Activated T-helper 1 cell treated with anti-CD3 and anti-CD28 coated beads, Interleukin-2, amount 50 U/mL, for 16 hours (primary cell): ENCODE measurements around the gene AREG.
A peak's percentile ranks its signal among the peaks of the same experiment; 100 is the strongest.
"Not testable (repeated sequence)": the region's sequence is repeated elsewhere in the genome, so short reads cannot be mapped to it uniquely, and the experiment has no call there.

Experiments
- DNase-seq, 2 donors: peaks; one replicate each; pipeline ENCODE4 v3.0.0-alpha.2; 2020; ENCODE audit warnings: low read depth in 1 of 2, low spot score in 1 of 2

AREG gene, protein sequence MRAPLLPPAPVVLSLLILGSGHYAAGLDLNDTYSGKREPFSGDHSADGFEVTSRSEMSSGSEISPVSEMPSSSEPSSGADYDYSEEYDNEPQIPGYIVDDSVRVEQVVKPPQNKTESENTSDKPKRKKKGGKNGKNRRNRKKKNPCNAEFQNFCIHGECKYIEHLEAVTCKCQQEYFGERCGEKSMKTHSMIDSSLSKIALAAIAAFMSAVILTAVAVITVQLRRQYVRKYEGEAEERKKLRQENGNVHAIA

GRCh38 chr4:74444891-74445642 lies at the start of gene AREG:
TSS of gene AREG (plus strand) at chr4:74445136. CDS start at chr4:74445346, 210 bp downstream.
- peak; percentile 70 to 74 for DNase-seq

- DNase-seq = no peak
Observed at GRCh38 chr4:74395633-74396032, 49.3 kb upstream of the AREG start.

DNA sequence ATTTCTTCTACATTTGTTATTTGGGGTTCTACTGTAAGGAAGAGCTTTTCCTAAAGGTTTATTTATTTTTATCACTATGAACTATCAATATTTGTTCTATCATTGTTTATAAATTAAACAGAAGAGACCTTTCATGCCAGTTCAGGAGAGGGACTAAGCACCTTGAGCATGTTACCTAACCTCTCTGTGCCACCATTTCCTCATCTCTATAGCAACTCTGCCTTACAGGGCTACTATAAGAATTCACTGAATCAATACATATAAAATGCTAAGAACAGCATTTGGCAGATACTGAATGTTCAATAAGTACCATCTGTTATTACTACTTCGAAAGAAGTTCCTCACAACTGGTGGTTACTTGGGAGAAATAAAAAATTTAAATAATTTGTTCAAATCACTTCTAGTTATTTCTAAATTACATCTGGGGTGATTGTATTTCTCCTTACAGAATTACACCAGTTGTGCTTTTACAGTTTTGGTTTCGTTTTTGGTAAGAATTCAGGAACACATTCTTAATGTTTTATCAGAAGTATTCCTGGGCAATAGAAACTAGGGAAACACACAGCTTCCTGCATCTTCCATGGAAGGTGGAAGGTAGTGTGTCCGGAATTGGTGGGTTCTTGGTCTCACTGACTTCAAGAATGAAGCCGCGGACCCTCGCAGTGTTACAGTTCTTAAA lies 47.0 kb upstream of the AREG start:
- no peak for DNase-seq

DNA sequence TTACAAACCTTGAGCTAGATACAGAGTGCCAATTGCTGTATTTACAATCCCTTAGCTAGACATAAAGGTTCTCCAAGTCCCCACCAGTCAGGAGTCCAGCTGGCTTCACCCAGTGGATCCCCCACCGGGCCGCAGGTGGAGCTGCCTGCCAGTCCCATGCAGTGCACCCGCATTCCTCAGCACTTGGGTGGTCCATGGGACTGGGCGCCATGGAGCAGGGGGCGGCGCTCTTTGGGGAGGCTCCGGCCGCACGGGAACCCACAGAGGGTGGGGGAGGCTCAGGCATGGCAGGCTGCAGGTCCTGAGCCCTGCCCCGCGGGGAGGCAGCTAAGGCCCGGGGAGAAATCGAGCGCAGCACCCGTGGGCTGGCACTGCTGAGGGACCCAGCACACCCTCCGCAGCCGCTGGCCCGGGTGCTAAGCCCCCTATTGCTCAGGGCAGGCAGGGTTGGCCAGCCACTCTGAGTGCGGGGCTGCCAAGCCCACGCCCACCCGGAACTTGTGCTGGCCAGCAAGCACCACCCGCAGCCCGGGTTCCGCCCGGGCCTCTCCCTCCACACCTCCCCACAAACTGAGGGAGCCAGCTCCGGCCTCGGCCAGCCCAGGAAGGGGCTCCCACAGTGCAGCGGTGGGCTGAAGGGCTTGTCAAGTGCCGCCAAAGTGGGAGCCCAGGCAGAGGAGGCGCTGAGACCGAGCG lies 45.9 kb upstream of the AREG start:
- DNase-seq = not testable (repeated sequence)

- no peak for DNase-seq
Observed at GRCh38 chr4:74400395-74400794, 44.5 kb upstream of the AREG start.

DNA sequence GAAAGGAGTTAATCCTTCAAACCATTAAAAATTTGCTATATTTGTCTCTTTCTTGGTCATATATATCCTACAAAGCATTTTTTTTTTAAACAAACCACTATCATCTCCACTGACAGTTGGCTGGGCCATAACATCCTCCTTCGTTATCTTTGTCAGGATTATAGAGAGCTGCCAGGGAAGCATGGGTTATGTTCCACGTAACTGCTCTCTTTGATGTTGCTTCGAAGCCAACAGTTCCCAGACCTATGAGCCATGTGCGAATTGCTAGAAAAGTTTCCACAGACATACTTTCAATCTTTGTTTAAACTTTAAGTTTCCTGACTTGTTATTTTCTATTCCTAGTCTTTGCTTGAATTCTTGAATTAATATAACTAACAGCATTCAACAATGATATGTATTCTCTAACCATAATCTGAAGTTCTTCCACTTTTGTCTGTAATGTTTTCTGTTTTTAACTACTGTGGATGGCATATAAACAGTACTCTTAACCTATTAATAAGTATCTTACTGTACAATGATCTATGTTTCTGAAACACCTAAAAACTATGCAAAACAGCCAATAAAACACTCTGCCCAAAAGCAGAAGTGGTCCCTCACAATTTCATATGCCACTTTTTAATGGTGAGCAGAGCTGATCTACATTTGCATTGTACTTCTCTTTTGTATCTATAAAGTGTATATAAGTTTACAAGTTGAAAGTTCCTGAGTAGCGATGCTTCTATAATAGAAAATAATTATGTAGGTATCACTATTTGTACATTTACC lies 42.1 kb upstream of the AREG start:
- no peak for DNase-seq

- no peak for DNase-seq
Observed at GRCh38 chr4:74407891-74408290, 37.0 kb upstream of the AREG start.

GRCh38 chr4:74408639-74409038 lies 36.3 kb upstream of the AREG start:
- no peak for DNase-seq

- DNase-seq = no peak
Observed at GRCh38 chr4:74410272-74410671, 34.7 kb upstream of the AREG start.

DNA sequence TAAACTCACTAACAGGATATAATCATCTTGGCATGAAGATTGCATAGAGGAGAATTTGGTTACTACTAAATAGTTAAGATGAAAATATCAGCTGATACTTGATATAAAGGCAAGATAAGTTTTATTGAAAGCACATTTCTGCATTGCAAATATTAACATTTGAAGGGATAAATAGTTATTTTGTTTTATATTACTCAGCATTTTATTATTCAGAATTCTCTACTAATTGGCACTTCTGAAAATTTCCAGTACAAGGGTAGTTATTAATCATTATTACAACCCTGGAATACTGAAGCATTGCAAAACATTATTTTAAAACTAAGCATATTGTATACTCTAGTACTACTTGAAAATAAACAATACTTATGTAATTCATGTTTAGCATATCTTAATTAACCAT lies 32.7 kb upstream of the AREG start:
- no peak for DNase-seq

DNA sequence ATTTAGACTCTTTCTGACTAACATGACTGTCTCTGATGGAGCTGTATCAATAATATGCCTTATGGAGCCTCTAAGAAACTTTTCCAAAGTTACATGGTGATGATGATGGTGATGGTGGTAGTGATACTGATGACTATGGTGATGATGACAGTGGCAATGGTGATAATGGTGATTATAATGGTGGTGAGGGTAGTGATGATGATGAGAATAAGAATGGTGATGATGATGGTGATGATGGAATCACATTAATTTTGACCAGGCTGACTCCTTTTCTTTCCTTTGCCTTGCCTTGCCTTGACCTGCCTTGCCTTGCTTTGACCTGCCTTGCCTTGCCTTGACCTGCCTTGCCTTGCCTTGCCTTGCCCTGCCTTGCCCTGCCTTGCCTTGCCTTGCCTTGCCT lies 31.7 kb upstream of the AREG start:
- no peak for DNase-seq

- no peak for DNase-seq
Observed at GRCh38 chr4:74414149-74414809, 30.7 kb upstream of the AREG start.

GRCh38 chr4:74415602-74416300 lies 29.2 kb upstream of the AREG start:
- DNase-seq = no peak

- DNase-seq = no peak
Observed at GRCh38 chr4:74418063-74418670, 26.8 kb upstream of the AREG start.

DNA sequence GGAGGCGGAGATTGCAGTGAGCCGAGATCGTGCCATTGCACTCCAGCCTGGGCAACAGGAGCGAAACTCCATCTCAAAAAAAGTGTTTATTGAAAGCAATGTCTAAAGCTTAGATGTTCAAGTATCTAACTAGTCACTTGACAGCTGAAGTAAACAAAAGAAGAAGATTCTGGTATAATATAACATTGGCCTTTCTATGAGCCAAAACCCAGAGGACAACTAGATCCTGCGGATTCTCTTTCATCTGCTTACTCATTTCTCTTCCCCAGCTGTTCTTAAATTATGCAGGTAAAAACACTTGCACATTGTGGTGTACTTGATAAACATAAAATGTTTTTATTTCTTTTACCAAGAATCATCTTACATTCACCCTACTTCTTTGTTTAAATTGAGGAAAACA lies 24.1 kb upstream of the AREG start:
- no peak for DNase-seq

DNA sequence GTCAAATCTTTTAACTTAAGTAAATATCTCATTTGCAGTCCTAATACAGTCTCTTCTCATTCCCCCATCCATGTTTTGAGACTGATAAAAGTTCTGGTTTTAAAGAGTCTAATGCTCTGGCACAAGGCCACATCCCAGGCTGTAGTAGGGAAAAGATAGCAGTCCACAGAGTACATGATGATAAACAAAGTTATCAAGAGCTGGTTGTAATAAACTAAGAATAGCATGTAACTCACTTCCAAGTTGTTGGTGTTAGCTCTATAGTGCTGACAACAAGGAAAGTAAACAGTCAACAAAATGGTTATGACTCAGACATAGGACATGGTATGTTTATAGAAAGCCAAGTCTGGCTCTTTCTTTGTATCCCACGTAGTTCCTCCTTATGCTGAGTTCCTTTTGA lies 21.8 kb upstream of the AREG start:
- no peak for DNase-seq

DNA sequence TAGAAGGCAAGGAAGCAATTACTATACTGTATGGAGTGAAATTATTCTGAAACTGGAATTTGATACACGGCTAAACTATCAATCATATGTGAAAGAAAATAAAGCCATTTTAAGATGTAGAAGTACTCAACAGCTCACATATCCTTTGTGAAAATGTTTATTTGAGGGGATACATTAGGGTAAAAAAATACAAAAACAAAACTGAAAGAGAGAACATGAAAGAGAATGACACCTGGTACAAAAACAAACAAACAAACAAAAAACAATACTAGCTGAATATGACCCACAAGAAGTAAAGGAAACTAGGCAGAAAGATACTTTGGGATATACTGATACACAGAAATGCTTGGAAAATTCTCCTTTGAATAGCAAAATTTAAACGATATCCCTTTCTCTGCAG lies 20.8 kb upstream of the AREG start:
- no peak for DNase-seq

DNA sequence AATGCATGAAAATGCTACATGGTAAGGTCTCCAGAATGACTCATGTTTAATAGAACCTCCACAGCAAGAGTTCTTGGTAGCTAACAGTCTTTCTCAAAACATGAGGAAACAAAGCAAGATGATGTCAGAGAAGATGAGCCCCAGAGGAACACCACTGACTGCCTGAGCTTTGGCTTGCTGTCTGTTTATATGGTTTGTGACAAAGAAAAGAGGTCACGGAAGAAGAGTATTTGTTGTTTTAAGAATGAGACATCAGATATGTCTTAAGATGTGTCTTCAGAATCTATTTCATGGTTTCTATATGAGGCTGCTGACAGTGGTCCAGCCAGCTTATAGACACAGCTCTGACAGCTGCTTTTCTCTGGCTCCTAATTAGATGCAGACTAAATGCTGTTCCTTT lies 18.8 kb upstream of the AREG start:
- no peak for DNase-seq

GRCh38 chr4:74428276-74428675 lies 16.7 kb upstream of the AREG start:
- DNase-seq = no peak
